Fibroblast of lung (primary cell): ENCODE measurements around the gene KCNMA1.

ENCODE experiments used
- CTCF ChIP-seq, 2 donors: IDR thresholded peaks in 1 of 2; conservative IDR thresholded peaks in 1 of 2; 1 replicate in 1 of 2; 2 replicates in 1 of 2; pipeline ENCODE4 v1.5.1; 2011 to 2012; ENCODE audit warnings: low read length in 2 of 2, control low read depth in 1 of 2, inconsistent platforms in 1 of 2, low read depth in 1 of 2, mild to moderate bottlenecking in 1 of 2
- EZH2 ChIP-seq: IDR thresholded peaks from 2 replicates; pipeline ENCODE4 v1.5.1; 2012; ENCODE audit warnings: low read length, control low read depth, mild to moderate bottlenecking; ENCODE audit errors: missing control alignments

- TF ChIP-seq CTCF (conservative IDR thresholded peaks at IDR 0.05 in 1 of 2, IDR thresholded peaks at IDR 0.05 in 1 of 2; ENCODE audit: low read depth in 1 of 2, low read length in 2 of 2): no peak
- TF ChIP-seq EZH2: no peak
These were observed 778.9 kb downstream of the KCNMA1 start for GRCh38 chr10:76858721-76859120.
